ENCODE data around the gene KAT8. TPM values are rescaled to one million over a fixed set of nuclear protein-coding genes. Genes with fewer than 3 reads are reported as not detected.
A peak's percentile ranks its signal among the peaks of the same experiment; 100 is the strongest.

The KAT8 gene
- total RNA-seq, result 10 to 100 TPM; 55.6 to 58.7 TPM

DNA sequence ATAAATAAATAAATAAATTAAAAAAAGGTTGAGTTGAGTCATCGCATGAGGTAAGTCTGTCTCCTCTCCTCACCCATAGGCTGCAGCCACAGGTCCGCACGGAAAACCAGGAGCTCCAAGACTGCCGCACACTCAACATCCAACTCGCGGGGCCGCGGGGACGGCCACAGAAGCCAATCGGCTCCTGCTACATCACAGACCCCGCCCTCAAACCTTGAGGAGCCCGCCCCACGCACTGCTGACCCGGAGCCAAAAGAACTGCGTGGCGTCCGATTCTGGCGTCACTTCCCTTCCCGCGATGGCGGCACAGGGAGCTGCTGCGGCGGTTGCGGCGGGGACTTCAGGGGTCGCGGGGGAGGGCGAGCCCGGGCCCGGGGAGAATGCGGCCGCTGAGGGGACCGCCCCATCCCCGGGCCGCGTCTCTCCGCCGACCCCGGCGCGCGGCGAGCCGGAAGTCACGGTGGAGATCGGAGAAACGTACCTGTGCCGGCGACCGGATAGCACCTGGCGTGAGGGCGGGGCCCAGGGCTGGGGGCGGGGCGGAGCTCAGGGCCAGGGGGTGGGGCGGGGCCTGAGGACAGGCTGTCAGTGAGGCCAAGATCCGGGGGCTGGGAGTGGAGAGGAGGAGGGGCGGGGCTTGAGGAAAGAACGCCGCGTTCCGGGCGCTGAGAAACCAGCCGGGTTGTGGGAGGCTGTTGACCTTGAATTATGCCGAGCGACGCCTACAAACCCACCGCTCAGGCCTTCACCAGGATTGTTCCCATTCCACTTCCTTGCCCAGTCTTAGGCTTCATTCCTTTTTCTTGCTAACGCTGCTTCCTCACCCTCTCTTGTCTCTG is at the start of gene KAT8:
KAT8 (plus strand) TSS at position 281 of the 839 bp plus-strand sequence; CDS start at position 299, 18 bp downstream.
- ChIA-PET CTCF (interaction anchor here (0.6 to 2.7 kb wide), 4 partner anchors 25 to 164 kb away, joined by 3 to 16 read pairs (median 3); no protein-coding TSS in a partner anchor), POLR2A (interaction anchor here (0.6 to 2.5 kb wide), 15 partner anchors 9 to 159 kb away, joined by 3 to 13 read pairs (median 5); partner anchors contain the start of genes BCKDK, FUS, PRSS8 and ZNF646)
- peak within 1 kb of the TSS; percentile 87 for H3K4me3 Mint-ChIP-seq
- intact Hi-C loops (cut with micrococcal nuclease), result loop anchor here (10.0 kb wide), 1 partner anchor 57 kb away; no protein-coding TSS in a partner anchor
- H3K27me3 Mint-ChIP-seq, result no peaks in the 10 kb centered on the region
- no peaks in the 10 kb centered on the region for H3K9me3 Mint-ChIP-seq
- ATAC-seq, result peak; percentile 95
- H3K27ac Mint-ChIP-seq, result peak within 1 kb of the TSS; percentile 86
- H3K4me1 Mint-ChIP-seq (ENCODE audit: low read depth), result peaks cover 23% of the 10 kb centered on the region
- TF ChIP-seq, protein P1, sequence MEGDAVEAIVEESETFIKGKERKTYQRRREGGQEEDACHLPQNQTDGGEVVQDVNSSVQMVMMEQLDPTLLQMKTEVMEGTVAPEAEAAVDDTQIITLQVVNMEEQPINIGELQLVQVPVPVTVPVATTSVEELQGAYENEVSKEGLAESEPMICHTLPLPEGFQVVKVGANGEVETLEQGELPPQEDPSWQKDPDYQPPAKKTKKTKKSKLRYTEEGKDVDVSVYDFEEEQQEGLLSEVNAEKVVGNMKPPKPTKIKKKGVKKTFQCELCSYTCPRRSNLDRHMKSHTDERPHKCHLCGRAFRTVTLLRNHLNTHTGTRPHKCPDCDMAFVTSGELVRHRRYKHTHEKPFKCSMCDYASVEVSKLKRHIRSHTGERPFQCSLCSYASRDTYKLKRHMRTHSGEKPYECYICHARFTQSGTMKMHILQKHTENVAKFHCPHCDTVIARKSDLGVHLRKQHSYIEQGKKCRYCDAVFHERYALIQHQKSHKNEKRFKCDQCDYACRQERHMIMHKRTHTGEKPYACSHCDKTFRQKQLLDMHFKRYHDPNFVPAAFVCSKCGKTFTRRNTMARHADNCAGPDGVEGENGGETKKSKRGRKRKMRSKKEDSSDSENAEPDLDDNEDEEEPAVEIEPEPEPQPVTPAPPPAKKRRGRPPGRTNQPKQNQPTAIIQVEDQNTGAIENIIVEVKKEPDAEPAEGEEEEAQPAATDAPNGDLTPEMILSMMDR (IDR thresholded peaks at IDR 0.05), result no peak
- H3K36me3 Mint-ChIP-seq (ENCODE audit: low read depth), result peaks cover 25% of the 10 kb centered on the region
- DNase-seq, result peak; percentile 99

DNA sequence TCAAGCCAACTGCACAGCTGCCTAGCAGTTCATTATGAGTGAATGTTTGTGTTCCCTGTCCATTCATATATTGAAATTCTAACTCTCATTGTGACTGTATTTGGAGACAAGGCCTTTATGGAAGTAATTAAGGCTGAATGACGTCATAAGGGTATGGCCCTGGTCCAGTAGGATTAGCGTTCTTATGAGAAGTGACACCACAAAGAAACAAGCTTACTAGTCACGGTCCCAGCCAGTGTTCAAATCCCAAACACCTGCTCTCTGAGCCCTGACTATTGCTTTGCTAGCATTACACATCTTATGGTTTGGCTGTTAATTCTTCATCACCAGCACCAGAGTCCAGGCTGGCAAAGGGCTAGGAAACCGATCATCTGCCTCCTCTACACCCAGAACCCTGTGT is 45.6 kb upstream of the KAT8 start:
- peaks cover 18% of the 10 kb centered on the region for H3K36me3 Mint-ChIP-seq (ENCODE audit: low read depth)
- H3K9me3 Mint-ChIP-seq, result no peaks in the 10 kb centered on the region
- DNase-seq, result no peak
- TF ChIP-seq, protein P1 (IDR thresholded peaks at IDR 0.05), result no peak
- POLR2A ChIA-PET, result interaction anchor here (0.9 to 2.9 kb wide), 6 partner anchors 13 to 203 kb away, joined by 3 to 22 read pairs (median 4); no protein-coding TSS in a partner anchor
- H3K27me3 Mint-ChIP-seq, result no peaks in the 10 kb centered on the region
- intact Hi-C loops (cut with micrococcal nuclease), result loop anchor here (5.0 kb wide), 1 partner anchor 40 kb away; the partner anchor contains the start of gene STX4
- CTCF ChIA-PET, result interaction anchor here (0.6 to 2.3 kb wide), 2 partner anchors 70 to 335 kb away, joined by 3 to 6 read pairs; no protein-coding TSS in a partner anchor
- peak overlapping the region; percentile 96 for H3K4me3 Mint-ChIP-seq
- H3K27ac Mint-ChIP-seq, result peak overlapping the region; percentile 97
- no peak for ATAC-seq
- H3K4me1 Mint-ChIP-seq (ENCODE audit: low read depth), result peaks cover 35% of the 10 kb centered on the region

DNA sequence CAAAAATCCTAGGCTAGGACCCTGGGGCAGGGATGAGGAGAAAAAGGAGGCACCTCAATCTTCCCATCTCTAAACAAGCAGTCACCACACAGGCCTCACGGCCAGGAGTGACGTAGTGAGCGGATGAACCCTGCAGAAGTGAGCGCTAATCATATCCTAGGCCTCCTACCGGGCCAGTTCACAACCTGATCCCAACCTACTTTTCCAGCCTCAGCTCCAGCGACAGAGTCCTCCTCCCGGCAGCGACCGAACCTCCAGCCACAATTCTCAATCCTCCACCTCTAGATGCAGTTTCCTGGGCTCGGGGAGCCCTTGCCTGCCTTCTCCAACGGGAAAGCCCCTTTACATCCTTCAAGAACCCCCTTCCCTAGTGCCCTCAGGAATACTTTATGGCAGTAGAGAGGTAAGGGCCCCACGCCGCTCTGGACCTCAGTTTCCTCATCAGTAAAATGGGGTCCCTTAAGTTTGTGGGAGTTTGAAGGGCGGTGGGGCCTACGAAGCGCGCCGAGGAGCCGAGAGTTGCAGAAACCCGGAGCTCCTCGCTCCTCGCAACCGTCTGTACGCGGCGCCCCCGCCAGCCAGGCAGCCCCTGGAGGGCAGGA is 44.8 kb upstream of the KAT8 start:
- Mint-ChIP-seq H3K27ac (peak overlapping the region; percentile 97), H3K4me1 (ENCODE audit: low read depth) (peaks cover 36% of the 10 kb centered on the region), H3K36me3 (ENCODE audit: low read depth) (peaks cover 21% of the 10 kb centered on the region), H3K4me3 (peak overlapping the region; percentile 96), H3K27me3 (no peaks in the 10 kb centered on the region), H3K9me3 (no peaks in the 10 kb centered on the region)
- ATAC-seq (no peak), DNase-seq (peak; percentile 61)
- intact Hi-C loops (cut with micrococcal nuclease), result loop anchor here (5.0 kb wide), 1 partner anchor 40 kb away; the partner anchor contains the start of gene STX4
- ChIA-PET CTCF (interaction anchor here (2.3 to 2.4 kb wide), 2 partner anchors 23 to 70 kb away, joined by 6 to 15 read pairs; partner anchors contain the start of gene VKORC1), POLR2A (interaction anchor here (1.0 to 2.9 kb wide), 11 partner anchors 9 to 204 kb away, joined by 3 to 23 read pairs (median 6); partner anchors contain the start of genes FUS and STX4)
- TF ChIP-seq, protein P1 (IDR thresholded peaks at IDR 0.05), result no peak

DNA sequence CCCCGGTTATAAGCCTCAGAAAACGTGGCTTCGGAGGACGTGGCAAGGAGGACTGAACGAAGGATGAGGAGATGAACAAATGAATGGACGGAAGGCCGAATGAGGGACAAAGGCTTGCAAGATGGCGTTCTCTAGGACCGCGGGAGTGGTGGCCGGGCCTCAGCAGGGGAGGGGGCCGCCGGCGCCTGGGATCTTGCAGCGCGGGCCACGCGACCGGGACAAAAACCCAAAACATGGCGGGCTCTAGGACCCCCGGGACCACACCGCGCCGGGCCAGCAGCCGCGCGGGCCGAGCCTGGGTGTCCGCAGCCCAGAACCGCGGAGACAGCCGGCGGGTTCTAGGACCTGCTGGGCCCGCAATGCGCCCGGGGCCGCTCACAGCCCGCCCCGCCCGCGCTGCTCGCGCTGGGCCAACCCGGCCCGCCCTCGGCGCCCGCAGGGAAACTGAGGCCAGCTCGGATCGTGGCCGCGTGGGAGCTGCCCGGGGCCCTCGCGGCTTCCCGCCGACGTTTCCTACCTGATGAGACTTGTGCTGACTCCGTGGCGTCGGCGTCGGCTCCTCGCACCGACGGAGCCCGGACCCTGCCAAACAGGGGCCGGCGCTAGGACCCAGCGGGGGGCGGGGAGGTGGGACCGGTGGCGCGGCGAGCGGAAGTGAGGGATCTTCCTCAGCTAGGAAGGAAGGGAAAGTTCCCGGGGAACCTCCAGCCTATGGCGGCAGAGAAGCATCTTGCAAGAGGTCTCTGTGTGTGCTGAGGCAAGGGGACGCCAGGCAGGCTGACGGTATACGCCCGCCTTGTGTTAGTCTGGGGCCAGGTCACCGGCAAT is 44.1 kb upstream of the KAT8 start:
- ATAC-seq (peak; percentile 50), DNase-seq (peak; percentile 94)
- Mint-ChIP-seq H3K9me3 (no peaks in the 10 kb centered on the region), H3K4me3 (peak overlapping the region; percentile 96), H3K4me1 (ENCODE audit: low read depth) (peaks cover 39% of the 10 kb centered on the region), H3K27ac (peak overlapping the region; percentile 98), H3K36me3 (ENCODE audit: low read depth) (peaks cover 28% of the 10 kb centered on the region), H3K27me3 (no peaks in the 10 kb centered on the region)
- TF ChIP-seq, protein P1 (IDR thresholded peaks at IDR 0.05), result no peak
- ChIA-PET CTCF (interaction anchor here (0.8 to 2.4 kb wide), 10 partner anchors 19 to 385 kb away, joined by 3 to 15 read pairs (median 6); partner anchors contain the start of genes HSD3B7 and VKORC1), POLR2A (interaction anchor here (0.6 to 2.9 kb wide), 30 partner anchors 9 to 205 kb away, joined by 3 to 23 read pairs (median 4); partner anchors contain the start of genes FBXL19, FUS, HSD3B7 and KAT8)
- intact Hi-C loops (cut with micrococcal nuclease), result loop anchor here (5.0 kb wide), 1 partner anchor 41 kb away; the partner anchor contains the start of gene STX4
